PFSK-1 (cell line): Measurements from ENCODE around the gene SLC6A19.

Experiments
- FOXP2 ChIP-seq: optimal IDR thresholded peaks from 2 replicates; pipeline ENCODE3; 2011; ENCODE audit warnings: borderline replicate concordance, control low read depth, inconsistent platforms; ENCODE audit not compliant: insufficient read depth; ENCODE audit errors: extremely low read length, extremely low read depth
- POLR2AphosphoS5 ChIP-seq: IDR thresholded peaks from 2 replicates; pipeline ENCODE4 v1.6.1; 2012; ENCODE audit warnings: low read depth, mild to moderate bottlenecking, control low read depth, low read length, moderate library complexity
- REST ChIP-seq, 2 experiments: IDR thresholded peaks; 2 replicates each; pipeline versions ENCODE4 v1.6.1 to v1.8.0; 2011 to 2012; ENCODE audit warnings: low read depth in 2 of 2, low read length in 2 of 2, control low read depth in 1 of 2, inconsistent platforms in 1 of 2, mild to moderate bottlenecking in 1 of 2, moderate library complexity in 1 of 2; ENCODE audit not compliant: insufficient read depth in 1 of 2
- SIN3A ChIP-seq: IDR thresholded peaks from 2 replicates; pipeline ENCODE4 v1.6.1; 2012; ENCODE audit warnings: mild to moderate bottlenecking, low read length, moderate library complexity, borderline replicate concordance; ENCODE audit not compliant: insufficient read depth
- TAF1 ChIP-seq: IDR thresholded peaks from 2 replicates; pipeline ENCODE4 v1.6.1; 2012; ENCODE audit warnings: low read length, control low read depth, borderline replicate concordance; ENCODE audit not compliant: insufficient read depth

SLC6A19 gene

DNA sequence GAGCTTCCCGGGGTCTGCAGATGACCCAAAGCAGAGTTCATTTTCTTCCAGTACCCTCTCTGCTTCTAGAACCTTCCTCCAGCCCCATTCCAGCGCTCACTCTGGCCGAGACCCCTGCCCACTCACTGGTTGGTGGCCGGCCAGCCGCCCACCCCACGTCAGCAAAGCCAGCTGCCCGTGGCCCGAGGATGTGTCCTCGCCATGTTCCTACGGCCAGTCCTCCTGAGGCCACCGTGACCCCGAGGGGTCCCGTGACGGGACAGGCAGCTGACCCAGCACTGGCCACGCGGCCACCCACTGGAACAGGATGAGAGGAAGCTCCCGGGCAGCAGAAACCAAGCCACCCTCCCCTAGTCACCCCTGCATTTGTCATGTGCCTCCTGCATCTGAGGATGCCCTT, 39.1 kb upstream of the SLC6A19 start:
- no peak for TF ChIP-seq TAF1
- TF ChIP-seq FOXP2, result no peak
- no peak for TF ChIP-seq POLR2AphosphoS5
- no peak for TF ChIP-seq REST (IDR thresholded peaks at IDR 0.05; ENCODE audit: insufficient read depth in 1 of 2, low read depth in 2 of 2, low read length in 2 of 2)
- TF ChIP-seq SIN3A, result no peak

- TF ChIP-seq REST (IDR thresholded peaks at IDR 0.05; ENCODE audit: insufficient read depth in 1 of 2, low read depth in 2 of 2, low read length in 2 of 2) (no peak), TAF1 (no peak), SIN3A (no peak), FOXP2 (no peak), POLR2AphosphoS5 (no peak)
These were observed 38.6 kb upstream of the SLC6A19 start for GRCh38 chr5:1162751-1163150.

DNA sequence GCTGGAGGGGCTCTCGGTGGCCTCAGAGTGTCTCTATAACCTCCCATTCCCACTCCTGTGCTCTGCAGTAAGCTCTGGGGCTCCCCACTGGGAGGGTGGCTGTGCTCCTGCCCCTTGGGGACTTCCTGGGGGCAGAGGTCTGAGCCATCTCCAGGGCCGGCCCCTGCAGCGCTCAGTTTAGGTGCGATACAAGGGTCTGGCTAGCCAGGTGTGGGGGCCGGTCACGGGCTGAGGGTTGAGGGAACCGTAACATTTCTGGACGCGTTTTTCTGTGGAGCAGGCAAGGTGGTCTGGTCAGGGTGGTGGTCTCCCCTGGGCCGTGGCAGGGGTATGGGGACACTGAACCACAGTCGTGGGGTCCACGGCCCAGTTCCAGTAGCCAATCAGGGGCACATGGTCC, 38.0 kb upstream of the SLC6A19 start:
- TF ChIP-seq SIN3A (no peak), TAF1 (no peak), FOXP2 (no peak), REST (IDR thresholded peaks at IDR 0.05; ENCODE audit: insufficient read depth in 1 of 2, low read depth in 2 of 2, low read length in 2 of 2) (no peak)

- TF ChIP-seq POLR2AphosphoS5, result no peak
- no peak for TF ChIP-seq SIN3A
These were observed 37.5 kb upstream of the SLC6A19 start for GRCh38 chr5:1163879-1164278.

DNA sequence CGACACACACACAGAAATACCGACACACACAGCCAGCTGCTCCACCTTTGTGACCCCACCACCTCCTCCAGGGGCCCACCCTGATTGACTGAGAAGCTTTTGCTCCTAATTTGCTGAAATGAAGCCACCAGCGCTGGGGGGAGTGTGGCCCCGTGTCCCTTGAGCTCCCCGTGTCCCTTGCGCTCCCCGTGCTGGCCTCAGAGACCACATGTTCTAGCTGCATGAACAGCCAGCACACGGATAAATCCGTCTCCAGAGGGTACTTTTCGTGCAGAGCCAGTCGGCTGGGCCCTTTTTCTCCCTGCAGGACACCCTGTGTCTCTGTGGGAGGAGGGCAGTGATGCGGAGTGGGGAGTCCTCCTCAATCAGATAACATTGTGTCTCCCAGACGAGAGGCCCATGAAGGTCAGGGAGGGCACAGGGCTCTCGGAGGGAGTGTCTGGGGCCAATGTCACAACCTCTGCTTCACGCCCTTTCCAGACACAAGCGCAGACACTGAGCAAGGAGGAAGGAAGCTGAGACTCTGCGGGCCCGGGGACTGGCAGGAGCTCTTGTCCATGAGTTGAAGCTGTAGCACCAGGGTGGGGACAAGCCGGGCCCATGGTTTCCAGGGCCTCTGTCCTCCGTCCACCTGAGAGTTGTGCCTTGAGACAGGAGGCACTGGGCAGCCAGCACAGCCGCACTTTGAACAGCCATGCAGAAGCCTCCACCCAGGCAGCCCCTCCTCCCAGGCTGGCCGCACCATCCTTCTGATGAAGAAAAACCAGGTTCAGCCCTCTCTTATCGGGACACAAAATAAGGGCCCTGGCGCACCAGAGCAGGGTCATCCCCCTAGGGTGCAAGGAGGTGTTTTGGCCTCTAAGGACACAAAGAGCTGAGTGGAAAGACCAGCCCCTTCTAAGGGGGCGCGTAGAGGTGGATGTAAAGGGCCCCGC, 36.4 kb upstream of the SLC6A19 start:
- TF ChIP-seq REST (IDR thresholded peaks at IDR 0.05; ENCODE audit: insufficient read depth in 1 of 2, low read depth in 2 of 2, low read length in 2 of 2) (no peak), POLR2AphosphoS5 (no peak), FOXP2 (no peak), TAF1 (no peak), SIN3A (no peak)
